H1 (cell line): ENCODE measurements around the gene BICRAL. TPM values are rescaled to one million over a fixed set of nuclear protein-coding genes. Genes with fewer than 3 reads are reported as not detected.

Source experiments
- BRCA1 ChIP-seq: IDR thresholded peaks from 2 replicates; pipeline ENCODE4 v1.6.1; 2012; ENCODE audit warnings: low read depth, low read length, improper control_type of control experiment
- CHD2 ChIP-seq: IDR thresholded peaks from 2 replicates; pipeline ENCODE4 v1.6.1; 2012; ENCODE audit warnings: low read length, improper control_type of control experiment
- CHD7 ChIP-seq: fragments of 300-600 bp; sonication (generic); IDR thresholded peaks from 2 replicates; pipeline ENCODE4 v1.7.1; 2012; ENCODE audit warnings: low read length, moderate library complexity, mild to moderate bottlenecking, inconsistent platforms; ENCODE audit not compliant: insufficient replicate concordance
- CTCF ChIP-seq, 3 experiments: IDR thresholded peaks; 1 replicate in 2 of 3; 2 replicates in 1 of 3; pipeline versions ENCODE4 v1.5.1 to v1.6.1; 2011; ENCODE audit warnings: low read length in 3 of 3, mild to moderate bottlenecking in 3 of 3, inconsistent platforms in 2 of 3, low read depth in 1 of 3, moderate library complexity in 1 of 3; ENCODE audit not compliant: insufficient read depth in 1 of 3; ENCODE audit errors: control extremely low read depth in 1 of 3
- GTF2F1 ChIP-seq: IDR thresholded peaks from 2 replicates; pipeline ENCODE4 v1.6.1; 2012; ENCODE audit warnings: low read depth, low read length, improper control_type of control experiment, borderline replicate concordance
- HDAC6 ChIP-seq: IDR thresholded peaks from one replicate; pipeline ENCODE4 v1.7.1; 2012; ENCODE audit warnings: low read depth, mild to moderate bottlenecking, inconsistent platforms, low read length, moderate library complexity
- SRF ChIP-seq: IDR thresholded peaks from 2 replicates; pipeline ENCODE4 v1.6.1; 2011; ENCODE audit warnings: mild to moderate bottlenecking, low read depth, low read length, moderate library complexity
- SUZ12 ChIP-seq: fragments of 200-600 bp; sonication (generic); IDR thresholded peaks from 2 replicates; pipeline ENCODE4 v1.6.1; 2012; ENCODE audit warnings: mild to moderate bottlenecking, inconsistent platforms, low read length, moderate library complexity, mixed read lengths
- TAF1 ChIP-seq: IDR thresholded peaks from 2 replicates; pipeline ENCODE4 v1.6.1; 2011; ENCODE audit warnings: mild to moderate bottlenecking, low read depth, low read length
- polyA plus RNA-seq, 7 experiments: library from polyadenylated mRNA; depleted of rRNA in 3 of 7; stranded (reverse) in 5 of 7; unstranded in 2 of 7; fragments of >200 nt in 5 of 7; fragments of 200-250 nt in 2 of 7; gene quantifications; 1 replicate in 5 of 7; 2 replicates in 1 of 7; 4 replicates in 1 of 7; pipeline versions ENCODE4 v1.2.1 to v1.2.3, GENCODE V29; 2011 to 2013; ENCODE audit warnings: missing spikeins in 2 of 7, mixed read lengths in 2 of 7
- total RNA-seq: library from RNA; stranded (reverse); fragmentation: NEBNext Ultra II Directional; extraction: Animal tissue kit (Norgen Biotek cat#: 25700); gene quantifications from 2 replicates; pipeline ENCODE4 v1.2.1, GENCODE V29; 2021

The BICRAL gene
- total and polyA plus RNA-seq, 2 of the 8 experiments (the other 6 are each of a cell fraction or from before 2014, with no cell fraction given) = 9.4 to 12.2 TPM

DNA sequence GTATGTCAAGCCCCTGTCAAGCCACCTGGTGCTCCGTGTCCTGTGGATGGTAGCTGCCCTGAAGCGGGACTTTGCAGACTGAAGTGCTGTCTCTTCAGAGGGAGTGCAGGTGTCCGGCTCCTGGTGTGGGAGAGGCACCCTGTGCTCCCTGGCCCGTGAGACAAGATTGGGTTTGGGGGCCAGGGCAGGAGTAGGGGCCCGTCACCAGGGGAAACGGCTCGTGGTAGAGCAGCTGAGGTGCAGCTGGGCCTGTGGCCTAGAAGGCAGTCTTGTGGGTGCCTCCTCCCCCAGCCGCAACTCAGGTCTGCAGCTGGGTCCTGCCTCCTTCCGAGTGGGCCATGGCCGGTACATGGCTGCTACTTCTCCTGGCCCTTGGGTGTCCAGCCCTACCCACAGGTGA is 133.9 kb downstream of the BICRAL start, which contains the start of gene PTCRA (continued):
- TF ChIP-seq CHD7 = no peak
- TF ChIP-seq CHD2 = no peak
- no peak for TF ChIP-seq BRCA1
- no peak for TF ChIP-seq CTCF (IDR thresholded peaks at IDR 0.05; ENCODE audit: control extremely low read depth in 1 of 3, insufficient read depth in 1 of 3, low read depth in 1 of 3, low read length in 3 of 3)
- no peak for TF ChIP-seq GTF2F1
- TF ChIP-seq HDAC6 = no peak
- no peak for TF ChIP-seq TAF1
- TF ChIP-seq SUZ12 = no peak
- no peak for TF ChIP-seq SRF
